ENCODE measurements around the gene TBX22.
"Not testable (repeated sequence)": the region's sequence is repeated elsewhere in the genome, so short reads cannot be mapped to it uniquely, and the experiment has no call there.

TBX22 gene

GRCh38 chrX:80021621-80022020, 7.1 kb downstream of the TBX22 start:
- intact Hi-C loops (cut with DNase I; ENCODE audit: low total_unique reads): no loop called here
- no peak overlapping the region for H3K4me3 ChIP-seq
- H3K4me1 ChIP-seq: no peaks in the 10 kb centered on the region
- no peaks in the 10 kb centered on the region for H3K27me3 ChIP-seq
- no peak for TF ChIP-seq CTCF (IDR thresholded peaks at IDR 0.05)
- no peak overlapping the region for H3K27ac ChIP-seq
- no peaks in the 10 kb centered on the region for H3K36me3 ChIP-seq
- H3K9me3 ChIP-seq: no peaks in the 10 kb centered on the region
- no peak for DNase-seq

GRCh38 chrX:80022363-80023031, 7.9 kb downstream of the TBX22 start:
- Histone ChIP-seq H3K27me3 (no peaks in the 10 kb centered on the region), H3K36me3 (no peaks in the 10 kb centered on the region), H3K27ac (no peak overlapping the region), H3K4me1 (no peaks in the 10 kb centered on the region), H3K4me3 (peak overlapping the region; percentile 28 to 38), H3K9me3 (no peaks in the 10 kb centered on the region)
- no peak for TF ChIP-seq CTCF (IDR thresholded peaks at IDR 0.05)
- intact Hi-C loops (cut with DNase I; ENCODE audit: low total_unique reads): no loop called here
- DNase-seq: no peak

DNA sequence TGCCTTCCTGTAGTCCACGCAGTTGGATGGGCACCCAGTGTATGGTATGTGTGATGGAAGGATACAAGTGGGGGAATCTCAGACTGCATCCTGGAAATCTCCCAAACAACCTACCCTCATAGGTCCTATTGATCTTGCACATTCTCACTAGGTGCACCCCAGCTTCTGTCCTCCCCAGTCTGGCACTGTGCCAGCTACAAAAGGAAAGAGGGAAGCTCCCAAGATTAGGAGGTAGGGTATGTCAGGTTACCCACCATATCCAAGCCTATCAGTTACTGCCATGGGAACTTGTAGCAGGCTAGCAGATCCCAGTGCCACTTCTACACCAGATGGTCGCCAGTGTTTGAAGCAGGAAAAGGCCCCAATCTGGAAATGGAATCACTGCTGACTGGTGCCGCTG, 11.6 kb downstream of the TBX22 start:
- H3K36me3 ChIP-seq: no peaks in the 10 kb centered on the region
- no peaks in the 10 kb centered on the region for H3K27me3 ChIP-seq
- H3K4me1 ChIP-seq: no peaks in the 10 kb centered on the region
- H3K9me3 ChIP-seq: no peaks in the 10 kb centered on the region
- no peak overlapping the region for H3K4me3 ChIP-seq
- intact Hi-C loops (cut with DNase I; ENCODE audit: low total_unique reads): no loop called here
- no peak for DNase-seq
- TF ChIP-seq CTCF (IDR thresholded peaks at IDR 0.05): no peak
- no peak overlapping the region for H3K27ac ChIP-seq

GRCh38 chrX:80066156-80066555, 51.6 kb downstream of the TBX22 start:
- peaks cover 0 to 27% (median 27%) of the 10 kb centered on the region in 3 donors for H3K9me3 ChIP-seq
- DNase-seq; H3K4me1 ChIP-seq; H3K36me3 ChIP-seq; H3K27ac ChIP-seq; intact Hi-C loops (cut with DNase I; ENCODE audit: low total_unique reads); H3K27me3 ChIP-seq; H3K4me3 ChIP-seq: not testable (repeated sequence)

DNA sequence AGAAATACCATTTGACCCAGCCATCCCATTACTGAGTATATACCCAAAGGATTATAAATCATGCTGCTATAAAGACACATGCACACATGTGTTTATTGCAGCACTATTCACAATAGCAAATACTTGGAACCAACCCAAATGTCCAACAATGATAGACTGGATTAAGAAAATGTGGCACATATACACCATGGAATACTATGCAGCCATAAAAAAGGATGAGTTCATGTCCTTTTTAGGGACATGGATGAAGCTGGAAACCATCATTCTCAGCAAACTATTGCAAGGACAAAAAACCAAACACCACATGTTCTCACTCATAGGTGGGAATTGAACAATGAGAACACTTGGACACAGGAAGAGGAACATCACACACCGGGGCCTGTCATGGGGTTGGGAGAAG, 61.1 kb downstream of the TBX22 start:
- H3K4me1 ChIP-seq; H3K4me3 ChIP-seq; H3K27me3 ChIP-seq; H3K36me3 ChIP-seq; H3K27ac ChIP-seq; intact Hi-C loops (cut with DNase I; ENCODE audit: low total_unique reads); DNase-seq; H3K9me3 ChIP-seq: not testable (repeated sequence)

Measured in tibial artery (tissue), 4 donors.